ENCODE data around the gene TALDO1. TPM values are rescaled to one million over a fixed set of nuclear protein-coding genes. Genes with fewer than 3 reads are reported as not detected.
A peak's percentile ranks its signal among the peaks of the same experiment; 100 is the strongest.

The TALDO1 gene
- total and polyA plus RNA-seq, 2 of the 8 experiments (the other 6 are each of a cell fraction or from before 2014, with no cell fraction given) = 265 to 308 TPM

GRCh38 chr11:790721-791564, 43.7 kb downstream of the TALDO1 start (continued):
- TF ChIP-seq E2F6 (IDR thresholded peaks at IDR 0.05) = peak; percentile 76
- no peak for TF ChIP-seq RNF2 (IDR thresholded peaks at IDR 0.05; ENCODE audit: borderline replicate concordance, low read depth, low read length, missing control alignments, poor library complexity, severe bottlenecking)
- no peak for TF ChIP-seq CHD1 (IDR thresholded peaks at IDR 0.05; ENCODE audit: low read depth, low read length)
- TF ChIP-seq ATF2 (IDR thresholded peaks at IDR 0.05; ENCODE audit: low read length) = no peak
- no peak for TF ChIP-seq PHF8 (conservative IDR thresholded peaks at IDR 0.05; ENCODE audit: low read depth, low read length)
- TF ChIP-seq USF2 (IDR thresholded peaks at IDR 0.05; ENCODE audit: low read length) = peak; percentile 5; the same call in 1 of the 2 replicates
- peak; percentile 61 for TF ChIP-seq CTBP2 (IDR thresholded peaks at IDR 0.05; ENCODE audit: borderline replicate concordance, insufficient read depth, insufficient read length, low read length)

All from H1 (cell line).